Gastrocnemius medialis (tissue), 4 donors: ENCODE results near the gene CRYBG1. TPM values are rescaled to one million over a fixed set of nuclear protein-coding genes. Genes with fewer than 3 reads are reported as not detected.

Experiments used
- ATAC-seq, 2 donors: fragments of 150-250 bp; one replicate each; pipeline ENCODE4 v1.9.1; 2016
- DNase-seq, 2 donors: peaks; one replicate each; pipeline ENCODE4 v3.0.0-alpha.2; 2019
- H3K27ac ChIP-seq, 4 donors: fragments of 200-600 bp; sonication (generic); 1 replicate in 1 of 4; 2 replicates in 3 of 4; pipeline ENCODE4 v1.5.1; 2016 to 2018; ENCODE audit warnings: mild to moderate bottlenecking in 2 of 4, moderate library complexity in 1 of 4
- H3K27me3 ChIP-seq, 3 donors: fragments of 200-600 bp; sonication (generic) in 2 of 3; 1 replicate in 1 of 3; 2 replicates in 2 of 3; pipeline versions ENCODE4 v1.5.1 to v1.6.0; 2016 to 2019; ENCODE audit warnings: mild to moderate bottlenecking in 1 of 3, moderate library complexity in 1 of 3
- H3K36me3 ChIP-seq, 2 donors: fragments of 200-600 bp; sonication (generic) in 1 of 2; one replicate each; pipeline ENCODE4 v1.5.1; 2017 to 2018
- H3K4me1 ChIP-seq, 2 donors: fragments of 200-600 bp; sonication (generic) in 1 of 2; one replicate each; pipeline ENCODE4 v1.5.1; 2016 to 2017; ENCODE audit warnings: mild to moderate bottlenecking in 2 of 2
- H3K4me3 ChIP-seq, 4 donors: fragments of 200-600 bp; sonication (generic) in 3 of 4; 1 replicate in 1 of 4; 2 replicates in 3 of 4; pipeline ENCODE4 v1.5.1; 2016 to 2019; ENCODE audit warnings: mild to moderate bottlenecking in 2 of 4
- H3K9me3 ChIP-seq, 3 donors: fragments of 200-600 bp; sonication (generic) in 2 of 3; 1 replicate in 1 of 3; 2 replicates in 2 of 3; pipeline ENCODE4 v1.5.1; 2016 to 2019
- CTCF ChIP-seq, 5 experiments: fragments of 450-650 bp in 3 of 5; fragments of 200-600 bp in 2 of 5; sonication (generic) in 2 of 5; IDR thresholded peaks in 4 of 5; conservative IDR thresholded peaks in 1 of 5; 1 replicate in 4 of 5; 2 replicates in 1 of 5; pipeline ENCODE4 v1.5.1; 2016 to 2019; ENCODE audit warnings: antibody characterized with exemption in 5 of 5, mild to moderate bottlenecking in 3 of 5, moderate library complexity in 3 of 5
- POLR2A ChIP-seq, 2 donors: fragments of 450-650 bp; IDR thresholded peaks; one replicate each; pipeline ENCODE4 v1.6.1; 2017; ENCODE audit warnings: antibody characterized with exemption in 2 of 2, mild to moderate bottlenecking in 2 of 2, moderate library complexity in 2 of 2
- in situ Hi-C, 4 donors: fragments of 200-750 bp; cut with MboI; loops; one replicate each; pipeline versions ENCODE4 v1.15.0 to v1.8.0; 2017; ENCODE audit warnings: low sequenced_read_pairs in 4 of 4
- intact Hi-C: fragments of 100-400 bp; cut with DNase I; formaldehyde crosslinking; loops from one replicate; pipeline ENCODE4 v1.15.1; 2023; ENCODE audit warnings: low total_unique reads
- total RNA-seq, 4 donors: library from RNA; depleted of rRNA; stranded (reverse); fragments of >200 nt; gene quantifications; one replicate each; pipeline versions ENCODE4 v1.1.0 to v1.2.3, GENCODE V29; 2016

Gene CRYBG1
- total RNA-seq, 4 donors from 2014 or later: 0.98 to 1.5 (median 1.1) TPM

- H3K4me1 ChIP-seq: no peaks in the 10 kb centered on the region
- no peak overlapping the region for H3K27ac ChIP-seq
- no peak for DNase-seq
- H3K36me3 ChIP-seq: no peaks in the 10 kb centered on the region
- H3K27me3 ChIP-seq: no peaks in the 10 kb centered on the region
- H3K4me3 ChIP-seq: no peak overlapping the region
- ATAC-seq: no peak
- intact Hi-C loops (no loop called here), in situ Hi-C loops (no loop called here)
- no peaks in the 10 kb centered on the region for H3K9me3 ChIP-seq
- TF ChIP-seq POLR2A (IDR thresholded peaks at IDR 0.05) (no peak), CTCF (IDR thresholded peaks at IDR 0.05 in 4 of 5, conservative IDR thresholded peaks at IDR 0.05 in 1 of 5) (no peak)
Measured at GRCh38 chr6:106377061-106377540, 16.6 kb downstream of the CRYBG1 start.

GRCh38 chr6:106379951-106380350 is 19.4 kb downstream of the CRYBG1 start:
- in situ Hi-C loops (no loop called here), intact Hi-C loops (no loop called here)
- H3K9me3 ChIP-seq: no peaks in the 10 kb centered on the region
- H3K27me3 ChIP-seq: no peaks in the 10 kb centered on the region
- no peaks in the 10 kb centered on the region for H3K4me1 ChIP-seq
- no peak for DNase-seq
- no peak for ATAC-seq
- no peak overlapping the region for H3K27ac ChIP-seq
- TF ChIP-seq POLR2A (IDR thresholded peaks at IDR 0.05) (no peak), CTCF (IDR thresholded peaks at IDR 0.05 in 4 of 5, conservative IDR thresholded peaks at IDR 0.05 in 1 of 5) (no peak)
- no peaks in the 10 kb centered on the region for H3K36me3 ChIP-seq
- no peak overlapping the region for H3K4me3 ChIP-seq

GRCh38 chr6:106380407-106380806 is 19.9 kb downstream of the CRYBG1 start:
- Histone ChIP-seq H3K27me3 (no peaks in the 10 kb centered on the region), H3K4me3 (no peak overlapping the region), H3K4me1 (no peaks in the 10 kb centered on the region), H3K9me3 (no peaks in the 10 kb centered on the region), H3K36me3 (no peaks in the 10 kb centered on the region), H3K27ac (no peak overlapping the region)
- no peak for DNase-seq
- no peak for ATAC-seq
- in situ Hi-C loops: no loop called here
- TF ChIP-seq CTCF (IDR thresholded peaks at IDR 0.05 in 4 of 5, conservative IDR thresholded peaks at IDR 0.05 in 1 of 5) (no peak), POLR2A (IDR thresholded peaks at IDR 0.05) (no peak)
- intact Hi-C loops: no loop called here

GRCh38 chr6:106381223-106381622 is 20.7 kb downstream of the CRYBG1 start:
- no peak for TF ChIP-seq CTCF (IDR thresholded peaks at IDR 0.05 in 4 of 5, conservative IDR thresholded peaks at IDR 0.05 in 1 of 5)
- no peak for TF ChIP-seq POLR2A (IDR thresholded peaks at IDR 0.05)
- intact Hi-C loops: no loop called here

GRCh38 chr6:106381881-106382280 is 21.4 kb downstream of the CRYBG1 start:
- H3K9me3 ChIP-seq: no peaks in the 10 kb centered on the region
- no peaks in the 10 kb centered on the region for H3K27me3 ChIP-seq
- DNase-seq (no peak), ATAC-seq (no peak)
- intact Hi-C loops: no loop called here
- no peak overlapping the region for H3K4me3 ChIP-seq
- H3K4me1 ChIP-seq: no peaks in the 10 kb centered on the region
- in situ Hi-C loops: no loop called here
- H3K36me3 ChIP-seq: no peaks in the 10 kb centered on the region
- H3K27ac ChIP-seq: no peak overlapping the region
- TF ChIP-seq CTCF (IDR thresholded peaks at IDR 0.05 in 4 of 5, conservative IDR thresholded peaks at IDR 0.05 in 1 of 5) (no peak), POLR2A (IDR thresholded peaks at IDR 0.05) (no peak)

More at GRCh38 chr6:106381223-106381622, 20.7 kb downstream of the CRYBG1 start:
- H3K4me3 ChIP-seq: no peak overlapping the region
- H3K4me1 ChIP-seq: no peaks in the 10 kb centered on the region
- H3K27me3 ChIP-seq: no peaks in the 10 kb centered on the region
- ATAC-seq (no peak), DNase-seq (no peak)
- H3K9me3 ChIP-seq: no peaks in the 10 kb centered on the region
- in situ Hi-C loops: no loop called here
- no peak overlapping the region for H3K27ac ChIP-seq
- H3K36me3 ChIP-seq: no peaks in the 10 kb centered on the region
